ELR (cell line): ENCODE data around the gene PRRC2A.
A peak's percentile ranks its signal among the peaks of the same experiment; 100 is the strongest.

Experiments
- DNase-seq: peaks from one replicate; pipeline ENCODE4 v3.0.0-alpha.2; 2015; ENCODE audit warnings: low read depth

The PRRC2A gene

GRCh38 chr6:31666337-31666965 is 45.9 kb downstream of the PRRC2A start:
- peak; percentile 33 for DNase-seq

DNA sequence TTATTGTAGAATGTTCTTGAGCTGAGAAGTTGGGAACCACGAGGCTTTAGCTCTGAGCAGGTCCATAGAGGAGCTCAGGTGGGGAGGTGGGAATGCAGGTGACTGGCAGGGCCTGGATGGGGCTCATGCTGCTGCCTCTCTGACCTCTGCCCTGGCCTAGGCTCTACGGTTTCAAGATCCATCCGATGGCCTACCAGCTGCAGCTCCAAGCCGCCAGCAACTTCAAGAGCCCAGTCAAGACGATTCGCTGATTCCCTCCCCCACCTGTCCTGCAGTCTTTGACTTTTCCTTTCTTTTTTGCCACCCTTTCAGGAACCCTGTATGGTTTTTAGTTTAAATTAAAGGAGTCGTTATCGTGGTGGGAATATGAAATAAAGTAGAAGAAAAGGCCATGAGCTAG is 49.2 kb downstream of the PRRC2A start, which contains the start of gene LY6G5B:
LY6G5B (plus strand) TSS at position 301 of the 400 bp plus-strand sequence. CDS start 975 bp downstream, outside the sequence.
- DNase-seq, result no peak

- DNase-seq, result no peak
These were observed 55.9 kb downstream of the PRRC2A start for GRCh38 chr6:31676322-31676903.

GRCh38 chr6:31676904-31677303 is 56.4 kb downstream of the PRRC2A start:
- no peak for DNase-seq

GRCh38 chr6:31677955-31678354 is 57.4 kb downstream of the PRRC2A start:
- DNase-seq, result no peak

DNA sequence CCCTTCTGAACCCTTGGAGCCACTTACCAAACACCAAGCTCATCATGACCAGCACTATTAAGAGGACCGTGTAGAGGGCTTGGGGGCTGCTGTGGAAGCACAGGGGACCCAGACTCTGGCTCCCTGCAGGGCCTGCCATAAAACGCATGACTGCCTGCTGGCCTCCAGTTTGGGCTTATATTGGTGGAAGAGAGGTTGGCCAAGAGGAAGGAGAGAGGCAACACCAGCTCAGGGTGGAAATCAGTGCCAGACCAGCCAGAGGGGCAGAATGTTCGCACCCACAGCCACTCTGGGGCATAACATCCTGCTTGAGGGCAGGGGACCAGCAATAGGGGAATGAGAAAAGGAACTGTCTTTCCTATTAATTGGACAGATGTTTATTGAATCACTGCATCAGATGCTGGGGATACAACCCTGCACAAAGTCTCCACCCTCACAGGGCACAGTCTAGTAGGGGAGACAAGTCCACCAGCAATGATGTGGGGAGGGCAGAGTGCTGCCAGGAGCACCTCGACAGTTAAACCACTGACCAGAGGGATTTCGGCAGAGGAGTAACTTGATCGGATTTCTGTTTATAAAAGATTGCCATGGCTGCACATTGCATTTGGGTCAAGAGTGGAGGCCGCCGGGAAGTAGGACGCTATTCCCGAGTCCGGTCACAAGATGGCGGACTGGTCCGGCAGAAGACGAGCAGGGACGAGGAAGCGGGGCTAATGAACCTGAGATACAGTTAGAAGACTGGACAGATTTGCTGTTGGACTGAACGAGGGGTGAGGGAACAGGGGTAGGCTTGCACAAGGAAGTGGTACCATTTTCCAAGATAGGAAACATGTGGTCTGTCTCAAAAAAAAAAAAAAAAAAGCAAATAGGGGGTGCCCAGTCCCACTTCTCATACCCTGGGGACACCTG is 60.0 kb downstream of the PRRC2A start, which contains the start of gene LY6G5C:
LY6G5C (minus strand) TSS at position 842 of the 909 bp plus-strand sequence; CDS start at position 148, 694 bp downstream.
- peak; percentile 88 for DNase-seq

DNA sequence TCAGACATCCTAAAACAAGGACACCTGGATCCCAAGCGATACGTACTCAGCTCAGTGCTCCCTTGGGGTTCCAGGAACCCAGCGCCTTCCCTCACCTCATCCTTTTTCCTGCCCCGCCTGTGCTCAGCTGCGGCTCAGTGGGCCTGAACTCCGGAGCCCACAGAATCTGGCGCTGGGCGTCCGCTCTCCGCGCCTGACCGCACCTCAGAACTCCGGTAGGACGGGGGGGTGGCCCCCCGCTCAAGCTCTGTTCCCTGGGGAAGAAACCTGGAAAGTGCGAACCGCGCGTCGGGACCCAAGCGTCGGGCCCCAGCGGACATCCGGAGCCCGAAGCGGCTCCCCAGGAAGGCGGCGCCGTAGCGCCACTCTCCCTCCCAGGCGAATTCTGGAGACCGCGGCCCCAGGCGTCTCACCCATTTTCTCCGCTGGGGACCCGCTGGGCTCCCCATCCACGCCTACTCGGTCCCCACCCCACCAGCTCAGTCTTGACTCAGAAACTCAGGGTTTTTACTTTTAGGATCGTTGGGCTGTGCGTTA is 60.7 kb downstream of the PRRC2A start:
- peak; percentile 60 for DNase-seq

- no peak for DNase-seq
These were observed 63.1 kb downstream of the PRRC2A start for GRCh38 chr6:31683591-31683990.

GRCh38 chr6:31686483-31686882 is 66.0 kb downstream of the PRRC2A start:
- no peak for DNase-seq

DNA sequence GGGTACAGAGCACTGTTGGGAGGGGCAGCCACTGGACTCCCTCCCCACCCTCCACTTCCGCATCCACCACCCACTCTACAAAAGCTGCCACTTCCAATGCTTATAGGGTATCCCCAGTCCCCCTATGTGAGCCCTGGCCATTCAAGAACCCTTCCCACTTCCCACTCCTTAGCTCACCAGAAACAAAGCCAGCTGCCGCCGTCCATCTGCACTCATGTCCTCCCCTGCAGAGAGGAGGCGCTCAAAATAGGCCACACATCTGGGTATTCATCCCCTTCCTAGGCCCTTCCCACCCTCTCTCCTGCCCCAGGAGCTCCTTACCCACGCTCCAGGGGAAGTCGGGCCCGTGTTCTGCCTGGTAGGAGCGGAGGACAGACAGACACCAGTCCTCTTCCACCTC is 66.8 kb downstream of the PRRC2A start:
- DNase-seq, result no peak
